CD4-positive, alpha-beta T cell (primary cell): Measurements from ENCODE around the gene TBP. TPM values are rescaled to one million over a fixed set of nuclear protein-coding genes. Genes with fewer than 3 reads are reported as not detected.

Experiments
- ATAC-seq: fragments of 200-7000 bp; cut with Tn5 transposase; one replicate; pipeline ENCODE4 v1.10.0; 2022; ENCODE audit warnings: mild to moderate bottlenecking; ENCODE audit not compliant: poor library complexity
- CTCF ChIA-PET: fragments of 350-600 bp; sonication (Branson Sonifier 250); formaldehyde crosslinking; loops from one replicate; lab custom pipeline; 2021; ENCODE audit warnings: antibody characterized with exemption, inconsistent platforms; lab: Charles Lee
- POLR2A ChIA-PET: fragments of 350-600 bp; sonication (Branson Sonifier 250); formaldehyde crosslinking; loops from one replicate; lab custom pipeline; 2021; ENCODE audit warnings: antibody characterized with exemption, inconsistent platforms; lab: Charles Lee
- DNase-seq, 14 experiments: peaks; one replicate each; pipeline ENCODE4 v3.0.0-alpha.2; 2013 to 2020; ENCODE audit warnings: mixed read lengths in 2 of 14
- H3K27ac ChIP-seq, 2 donors: one replicate each; pipeline versions ENCODE4 v1.5.1 to v1.7.0; 2013; ENCODE audit warnings: low read length in 2 of 2, low read depth in 1 of 2, mild to moderate bottlenecking in 1 of 2
- H3K27me3 ChIP-seq, 2 experiments: 1 replicate in 1 of 2; 2 replicates in 1 of 2; pipeline versions ENCODE4 v1.6.1 to v1.7.0; 2013; ENCODE audit warnings: low read length in 2 of 2, control low read depth in 1 of 2, mild to moderate bottlenecking in 1 of 2, moderate library complexity in 1 of 2; ENCODE audit not compliant: insufficient read depth in 2 of 2, control insufficient read depth in 1 of 2
- H3K36me3 ChIP-seq: one replicate; pipeline ENCODE4 v1.6.1; 2013; ENCODE audit warnings: low read length, control low read depth; ENCODE audit not compliant: insufficient read depth
- H3K4me1 ChIP-seq: one replicate; pipeline ENCODE4 v1.6.1; 2013; ENCODE audit warnings: low read length, control low read depth; ENCODE audit not compliant: insufficient read depth
- H3K4me3 ChIP-seq: one replicate; pipeline ENCODE4 v1.5.1; 2013; ENCODE audit warnings: mild to moderate bottlenecking, low read length, moderate library complexity
- H3K9me3 ChIP-seq, 2 experiments: 1 replicate in 1 of 2; 2 replicates in 1 of 2; pipeline versions ENCODE4 v1.6.1 to v1.7.0; 2013; ENCODE audit warnings: low read length in 2 of 2, mild to moderate bottlenecking in 2 of 2, control low read depth in 1 of 2, moderate library complexity in 1 of 2; ENCODE audit not compliant: control insufficient read depth in 1 of 2, insufficient read depth in 1 of 2
- H3K27ac Mint-ChIP-seq: one replicate; pipeline ENCODE4 v1.8.0; 2020; ENCODE audit warnings: mixed read lengths
- H3K27me3 Mint-ChIP-seq: one replicate; pipeline ENCODE4 v1.8.0; 2021; ENCODE audit warnings: mixed read lengths
- H3K36me3 Mint-ChIP-seq: one replicate; pipeline ENCODE4 v1.8.0; 2021; ENCODE audit warnings: low read depth, mixed read lengths
- H3K4me1 Mint-ChIP-seq: one replicate; pipeline ENCODE4 v1.8.0; 2021; ENCODE audit warnings: low read depth, mixed read lengths
- H3K4me3 Mint-ChIP-seq: one replicate; pipeline ENCODE4 v1.8.0; 2020; ENCODE audit warnings: mild to moderate bottlenecking, mixed read lengths
- H3K9me3 Mint-ChIP-seq: one replicate; pipeline ENCODE4 v1.8.0; 2020; ENCODE audit warnings: mixed read lengths
- CTCF ChIP-seq: fragments of 200-600 bp; IDR thresholded peaks from one replicate; pipeline ENCODE4 v1.8.0; 2022; ENCODE audit warnings: antibody characterized with exemption, mild to moderate bottlenecking
- intact Hi-C, 2 experiments: fragments of 100-400 bp; cut with DNase I in 1 of 2; cut with micrococcal nuclease in 1 of 2; formaldehyde crosslinking; loops; one replicate each; pipeline versions ENCODE4 v1.15.1 to v1.9.0; 2023 to 2025; cut with DNase I, micrococcal nuclease
- total RNA-seq, 174 experiments: library from RNA in 2 of 174; stranded (reverse) in 2 of 174; gene quantifications; one replicate each; pipeline ENCODE4 v1.2.3 and lab custom pipeline; 2021 to 2026

Gene TBP
- total RNA-seq, 2 experiments from 2014 or later: 12.6 to 14.1 TPM

GRCh38 chr6:170555305-170555704 lies 1.1 kb downstream of the TBP start:
- H3K27me3 ChIP-seq: no peaks in the 10 kb centered on the region
- H3K4me3 ChIP-seq: peak overlapping the region; percentile 96
- POLR2A ChIA-PET: no interaction called here
- peaks cover 32% of the 10 kb centered on the region for H3K4me1 ChIP-seq
- peaks cover 27% of the 10 kb centered on the region for H3K4me1 Mint-ChIP-seq
- H3K27me3 Mint-ChIP-seq: no peaks in the 10 kb centered on the region
- DNase-seq (no peak), ATAC-seq (no peak)
- intact Hi-C loops: loop anchor here (1.0 to 10.0 kb wide), 2 partner anchors 25 to 831 kb away; partner anchors contain the start of gene PHF10 (in 1 of the 2)
- no peak overlapping the region for H3K4me3 Mint-ChIP-seq
- no peak for TF ChIP-seq CTCF
- H3K9me3 Mint-ChIP-seq: no peaks in the 10 kb centered on the region
- no peak overlapping the region for H3K27ac ChIP-seq
- H3K27ac Mint-ChIP-seq: no peak overlapping the region
- CTCF ChIA-PET: no interaction called here
- H3K9me3 ChIP-seq: no peaks in the 10 kb centered on the region
- peaks cover 35% of the 10 kb centered on the region for H3K36me3 Mint-ChIP-seq
- peaks cover 26% of the 10 kb centered on the region for H3K36me3 ChIP-seq

DNA sequence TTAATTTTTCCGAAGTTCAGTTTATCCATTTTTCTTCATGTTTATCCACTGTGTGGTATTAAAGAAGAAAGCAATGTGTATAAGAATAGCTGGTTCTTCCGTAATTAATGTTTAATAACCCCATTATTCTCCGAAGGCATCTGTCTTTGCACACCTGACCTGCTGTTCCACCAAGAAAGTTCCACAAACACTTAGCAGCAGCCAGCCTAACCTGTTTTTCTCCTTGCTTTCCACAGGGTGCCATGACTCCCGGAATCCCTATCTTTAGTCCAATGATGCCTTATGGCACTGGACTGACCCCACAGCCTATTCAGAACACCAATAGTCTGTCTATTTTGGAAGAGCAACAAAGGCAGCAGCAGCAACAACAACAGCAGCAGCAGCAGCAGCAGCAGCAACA lies 7.4 kb downstream of the TBP start:
- intact Hi-C loops: no loop called here
- ChIA-PET POLR2A (interaction anchor here (1.1 kb wide), 1 partner anchor 8 kb away, joined by 3 read pairs; the partner anchor contains the start of gene TBP), CTCF (no interaction called here)
- DNase-seq: no peak
- no peaks in the 10 kb centered on the region for H3K9me3 Mint-ChIP-seq
- peaks cover 88% of the 10 kb centered on the region for H3K36me3 Mint-ChIP-seq
- Histone ChIP-seq H3K4me3 (no peak overlapping the region), H3K27ac (no peak overlapping the region), H3K36me3 (peaks cover 64% of the 10 kb centered on the region), H3K9me3 (no peaks in the 10 kb centered on the region), H3K27me3 (no peaks in the 10 kb centered on the region), H3K4me1 (no peaks in the 10 kb centered on the region)
- no peak for ATAC-seq
- H3K27ac Mint-ChIP-seq: no peak overlapping the region
- H3K27me3 Mint-ChIP-seq: no peaks in the 10 kb centered on the region
- H3K4me3 Mint-ChIP-seq: no peak overlapping the region
- H3K4me1 Mint-ChIP-seq: peaks cover 44% of the 10 kb centered on the region
- no peak for TF ChIP-seq CTCF

- intact Hi-C loops: no loop called here
- Histone ChIP-seq H3K36me3 (peaks cover 74% of the 10 kb centered on the region), H3K4me1 (no peaks in the 10 kb centered on the region), H3K9me3 (no peaks in the 10 kb centered on the region), H3K4me3 (no peak overlapping the region), H3K27ac (no peak overlapping the region), H3K27me3 (no peaks in the 10 kb centered on the region)
- ChIA-PET POLR2A (interaction anchor here (1.1 to 1.8 kb wide), 2 partner anchors 11 to 813 kb away, joined by 3 to 5 read pairs; partner anchors contain the start of genes DYNLT2, ERMARD and TBP), CTCF (interaction anchor here (0.9 kb wide), 1 partner anchor 19 kb away, joined by 3 read pairs; the partner anchor contains the start of gene PDCD2)
- TF ChIP-seq CTCF: no peak
- Mint-ChIP-seq H3K36me3 (peaks cover 91% of the 10 kb centered on the region), H3K4me1 (peaks cover 24% of the 10 kb centered on the region), H3K27ac (no peak overlapping the region), H3K9me3 (no peaks in the 10 kb centered on the region), H3K27me3 (no peaks in the 10 kb centered on the region), H3K4me3 (no peak overlapping the region)
- no peak for DNase-seq
- ATAC-seq: no peak
Measured at GRCh38 chr6:170564936-170565530, 10.9 kb downstream of the TBP start.
